ENCODE measurements around the gene PAK4. TPM values are rescaled to one million over a fixed set of nuclear protein-coding genes. Genes with fewer than 3 reads are reported as not detected.

Gene PAK4
- total and polyA plus RNA-seq, 10 of the 15 experiments (the other 5 are each of a cell fraction or from before 2014, with no cell fraction given), result 0.08 to 19.3 (median 5.9) TPM

- TF ChIP-seq E4F1 (IDR thresholded peaks at IDR 0.05; ENCODE audit: borderline replicate concordance, partially characterized antibody) (no peak), REST (IDR thresholded peaks at IDR 0.05; ENCODE audit: low read depth, low read length) (no peak), NFYA (IDR thresholded peaks at IDR 0.05; ENCODE audit: borderline replicate concordance, low read depth, low read length) (no peak)
Measured at GRCh38 chr19:39155114-39155700, 29.6 kb downstream of the PAK4 start (continued).

GRCh38 chr19:39155741-39156140 is 30.2 kb downstream of the PAK4 start:
- H3K27ac ChIP-seq (ENCODE audit: control insufficient read depth, insufficient read depth), result no peak overlapping the region
- H3K79me2 ChIP-seq (ENCODE audit: control insufficient read depth, insufficient read depth, low read length), result no peaks in the 10 kb centered on the region
- FAIRE-seq (no peak), ATAC-seq (no peak), DNase-seq (ENCODE audit: low read depth, low spot score) (no peak)
- intact Hi-C loops (cut with micrococcal nuclease; ENCODE audit: unreplicated experiment) (no loop called here), in situ Hi-C loops (cut with MboI) (no loop called here)
- no peaks in the 10 kb centered on the region for H4K20me1 ChIP-seq (ENCODE audit: control insufficient read depth, insufficient read depth)
- ChIA-PET SMC1A (ENCODE audit: uncharacterized antibody, unreplicated experiment) (no interaction called here), CTCF (no interaction called here), POLR2A (no interaction called here), RAD21 (ENCODE audit: unreplicated experiment) (no interaction called here)
- H3K4me2 ChIP-seq (ENCODE audit: control insufficient read depth, insufficient read depth), result no peak overlapping the region
- no peak overlapping the region for H3K4me3 ChIP-seq
- H3K9ac ChIP-seq (ENCODE audit: control insufficient read depth, insufficient read depth, low read length), result no peak overlapping the region
- H2AFZ ChIP-seq (ENCODE audit: control insufficient read depth, low read depth, low read length), result no peak overlapping the region
- H3K9me3 ChIP-seq (replicated peaks; ENCODE audit: control insufficient read depth, insufficient read depth, low read length), result no peaks in the 10 kb centered on the region
- no peaks in the 10 kb centered on the region for H3K27me3 ChIP-seq (replicated peaks in 1 of 2; ENCODE audit: control insufficient read depth in 2 of 2, insufficient read depth in 2 of 2, low read length in 1 of 2)
- no TSS peak for BruUV-seq (replicated peaks)
- no peaks in the 10 kb centered on the region for H3K4me1 ChIP-seq (ENCODE audit: control insufficient read depth, insufficient read depth, low read length)
- no peaks in the 10 kb centered on the region for H3K36me3 ChIP-seq (ENCODE audit: control insufficient read depth in 2 of 2, insufficient read depth in 2 of 2, low read length in 1 of 2)
- WGBS (ENCODE audit: insufficient coverage, insufficient replicate concordance, low lambda C conversion rate, missing lambda C conversion rate), result 91% methylated on average over 15 of the region's 15 CpGs
- TF ChIP-seq HSF1 (IDR thresholded peaks at IDR 0.05; ENCODE audit: low read depth, low read length) (no peak), ZZZ3 (IDR thresholded peaks at IDR 0.05; ENCODE audit: control insufficient read depth, insufficient read length, low read depth) (no peak), NR2C2 (IDR thresholded peaks at IDR 0.05; ENCODE audit: borderline replicate concordance, control insufficient read depth, insufficient read length, low read depth) (no peak), TCF12 (IDR thresholded peaks at IDR 0.05; ENCODE audit: low read depth, low read length) (no peak), RFX5 (IDR thresholded peaks at IDR 0.05; ENCODE audit: low read depth, low read length) (no peak), PAX8 (IDR thresholded peaks at IDR 0.05) (no peak), IRF5 (IDR thresholded peaks at IDR 0.05; ENCODE audit: borderline replicate concordance) (no peak), IRF3 (IDR thresholded peaks at IDR 0.05) (no peak), MEF2B (IDR thresholded peaks at IDR 0.05; ENCODE audit: partially characterized antibody, poor library complexity, severe bottlenecking) (no peak)
